Testis (tissue), 3 donors: ENCODE results near the gene LPIN1. TPM values are rescaled to one million over a fixed set of nuclear protein-coding genes. Genes with fewer than 3 reads are reported as not detected.

ENCODE experiments used
- microRNA counts, 2 donors: library from miRNA; unstranded; fragments of <30 nt; microRNA quantifications; one replicate each; lab custom pipeline; 2016
- microRNA-seq, 2 donors: library from miRNA; unstranded; fragments of <30 nt; microRNA quantifications; one replicate each; pipeline ENCODE4, GENCODE V29; 2016; ENCODE audit warnings: borderline number of aligned reads in 2 of 2, borderline replicate concordance in 1 of 2
- polyA plus RNA-seq: library from polyadenylated mRNA; stranded (reverse); fragments of 350-450 nt; fragmentation: Illumina TruSeq; extraction: RNeasy Lipid Tissue Mini Kit (QIAGEN cat#74804); gene quantifications from one replicate; pipeline ENCODE4 v1.2.3, GENCODE V29; 2014; ENCODE audit warnings: low read depth, low replicate concordance; ENCODE audit not compliant: insufficient read depth
- small RNA-seq, 2 donors: library from RNA; depleted of rRNA; stranded (forward); fragments of <200 nt; gene quantifications; one replicate each; pipeline ENCODE3, GENCODE V24; 2016
- total RNA-seq, 2 donors: library from RNA; depleted of rRNA; stranded (reverse); fragments of >200 nt; gene quantifications; one replicate each; pipeline ENCODE4 v1.2.3, GENCODE V29; 2016

LPIN1 gene
- total and polyA plus RNA-seq, 3 donors from 2014 or later, result 90.0 to 198 (median 169) TPM

MicroRNAs within 50 kb of the gene (microRNA counts, 767-probe panel; counts per million panel counts)
- microRNA hsa-miR-548s (lab: Ali Mortazavi, UCI), result 0 to 152 counts per million in 2 donors

Small RNA genes within 50 kb of the gene (microRNA-seq; reads per million reads assigned to microRNA genes)
- gene MIR4262 (0 reads per million in 2 donors), gene MIR548S (0 reads per million in 2 donors)

Small RNA genes within 50 kb of the gene (small RNA-seq; reads per million reads assigned to genes)
- 0 reads per million in 2 donors for gene MIR4262
- 0 reads per million in 2 donors for gene MIR548S

Other genes starting within 250 kb of the LPIN1 start
- gene GREB1, start 212.6 kb upstream of the LPIN1 start, total RNA-seq, result 100 to 1,000 TPM in 1 of 2 donors, 10 to 100 TPM in 1; 91.0 to 136 TPM
- 29.8 TPM for gene GREB1, start 212.6 kb upstream of the LPIN1 start, polyA plus RNA-seq
- under 1 TPM; 0.47 to 0.68 TPM for gene NTSR2, start 76.4 kb upstream of the LPIN1 start, total RNA-seq
- gene NTSR2, start 76.4 kb upstream of the LPIN1 start, polyA plus RNA-seq, result not detected